Left ventricle myocardium inferior (tissue), 1 donor: Measurements from ENCODE around the gene CDH5. TPM values are rescaled to one million over a fixed set of nuclear protein-coding genes. Genes with fewer than 3 reads are reported as not detected.
A peak's percentile ranks its signal among the peaks of the same experiment; 100 is the strongest.

ENCODE experiments used
- DNase-seq: peaks from one replicate; pipeline ENCODE4 v3.0.0-alpha.2; 2020
- H3K27ac ChIP-seq: fragments of 200-600 bp; replicated peaks from 2 replicates; pipeline ENCODE4 v1.8.0; 2021
- H3K27me3 ChIP-seq: fragments of 200-600 bp; 2 replicates; pipeline ENCODE4 v1.8.0; 2021; ENCODE audit warnings: low read depth
- H3K36me3 ChIP-seq: fragments of 200-600 bp; 2 replicates; pipeline ENCODE4 v1.8.0; 2021
- H3K4me1 ChIP-seq: fragments of 200-600 bp; 2 replicates; pipeline ENCODE4 v1.8.0; 2021
- H3K4me3 ChIP-seq: fragments of 200-600 bp; 2 replicates; pipeline ENCODE4 v1.8.0; 2021; ENCODE audit warnings: mild to moderate bottlenecking, moderate library complexity
- H3K9me3 ChIP-seq: fragments of 200-600 bp; replicated peaks from 2 replicates; pipeline ENCODE4 v1.8.0; 2021
- CTCF ChIP-seq: fragments of 200-600 bp; IDR thresholded peaks from 2 replicates; pipeline ENCODE4 v1.8.0; 2021; ENCODE audit warnings: antibody characterized with exemption, mild to moderate bottlenecking, borderline replicate concordance
- intact Hi-C: fragments of 100-400 bp; cut with micrococcal nuclease; formaldehyde crosslinking; loops from one replicate; pipeline ENCODE4 v1.11.0; 2022
- total RNA-seq: library from RNA; stranded (reverse); fragmentation: NEBNext Ultra II Directional; extraction: Animal tissue kit (Norgen Biotek cat#: 25700); gene quantifications from one replicate; pipeline ENCODE4 v1.2.1, GENCODE V29; 2021
- donor health status: DM: no; HTN: yes; CAD: no; lungs with severe emphysema.

Gene CDH5
- total RNA-seq, 1 donor from 2014 or later, result 47.1 TPM

GRCh38 chr16:66383551-66383950 lies 17.1 kb downstream of the CDH5 start:
- peaks cover 10% of the 10 kb centered on the region for H3K36me3 ChIP-seq
- no peak for DNase-seq
- H3K27me3 ChIP-seq, result no peaks in the 10 kb centered on the region
- peak overlapping the region; percentile 26 for H3K4me3 ChIP-seq
- peaks cover 75% of the 10 kb centered on the region for H3K4me1 ChIP-seq
- intact Hi-C loops, result no loop called here
- no peaks in the 10 kb centered on the region for H3K9me3 ChIP-seq
- peak overlapping the region; percentile 81 for H3K27ac ChIP-seq
- no peak for TF ChIP-seq CTCF

- H3K4me1 ChIP-seq, result peaks cover 68% of the 10 kb centered on the region
- H3K4me3 ChIP-seq, result no peak overlapping the region
- intact Hi-C loops, result no loop called here
- no peak for TF ChIP-seq CTCF
- no peak for DNase-seq
- H3K27me3 ChIP-seq, result no peaks in the 10 kb centered on the region
- peaks cover 27% of the 10 kb centered on the region for H3K36me3 ChIP-seq
- no peaks in the 10 kb centered on the region for H3K9me3 ChIP-seq
- H3K27ac ChIP-seq, result no peak overlapping the region
Measured at GRCh38 chr16:66385415-66385814, 18.9 kb downstream of the CDH5 start.

GRCh38 chr16:66386629-66387622 lies 20.4 kb downstream of the CDH5 start:
- intact Hi-C loops, result no loop called here
- Histone ChIP-seq H3K27ac (peak overlapping the region; percentile 18), H3K4me3 (no peak overlapping the region), H3K36me3 (peaks cover 35% of the 10 kb centered on the region), H3K4me1 (peaks cover 58% of the 10 kb centered on the region), H3K27me3 (no peaks in the 10 kb centered on the region), H3K9me3 (no peaks in the 10 kb centered on the region)
- no peak for TF ChIP-seq CTCF
- DNase-seq, result no peak

GRCh38 chr16:66387817-66388332 lies 21.4 kb downstream of the CDH5 start:
- Histone ChIP-seq H3K9me3 (no peaks in the 10 kb centered on the region), H3K27ac (peak overlapping the region; percentile 18), H3K4me1 (peaks cover 55% of the 10 kb centered on the region), H3K27me3 (no peaks in the 10 kb centered on the region), H3K36me3 (peaks cover 35% of the 10 kb centered on the region), H3K4me3 (no peak overlapping the region)
- intact Hi-C loops, result no loop called here
- no peak for TF ChIP-seq CTCF
- DNase-seq, result no peak

- no peak for TF ChIP-seq CTCF
- Histone ChIP-seq H3K4me3 (no peak overlapping the region), H3K9me3 (no peaks in the 10 kb centered on the region), H3K4me1 (peaks cover 48% of the 10 kb centered on the region), H3K27ac (peak overlapping the region; percentile 18), H3K27me3 (no peaks in the 10 kb centered on the region), H3K36me3 (peaks cover 39% of the 10 kb centered on the region)
- intact Hi-C loops, result no loop called here
- DNase-seq, result no peak
Measured at GRCh38 chr16:66388350-66389139, 22.1 kb downstream of the CDH5 start.
